ENCODE results near the gene SENP1. TPM values are rescaled to one million over a fixed set of nuclear protein-coding genes. Genes with fewer than 3 reads are reported as not detected.

The SENP1 gene
- polyA plus RNA-seq, 1 donor from 2014 or later: 14.0 TPM

- Histone ChIP-seq H3K27ac (ENCODE audit: low read length) (no peak overlapping the region), H2AFZ (ENCODE audit: low read depth, low read length) (no peak overlapping the region), H3K4me2 (ENCODE audit: low read length) (no peak overlapping the region), H3K79me2 (replicated peaks; ENCODE audit: insufficient read depth, low read length) (no peaks in the 10 kb centered on the region), H3F3A (ENCODE audit: insufficient read depth, low read length, poor library complexity, severe bottlenecking) (no peaks in the 10 kb centered on the region), H3K4me3 (ENCODE audit: low read length) (no peak overlapping the region), H3K9ac (ENCODE audit: low read length) (no peak overlapping the region), H3K9me3 (ENCODE audit: low read length) (no peaks in the 10 kb centered on the region), H3K9me2 (ENCODE audit: insufficient read depth, low read length) (no peaks in the 10 kb centered on the region), H4K20me1 (ENCODE audit: insufficient read depth) (no peaks in the 10 kb centered on the region), H3K27me3 (ENCODE audit: insufficient read depth, low read depth, low read length) (no peaks in the 10 kb centered on the region), H3K36me3 (ENCODE audit: insufficient read depth, low read length) (no peaks in the 10 kb centered on the region)
- TF ChIP-seq CTCF (IDR thresholded peaks at IDR 0.05; ENCODE audit: poor library complexity, severe bottlenecking) (no peak), EP300 (conservative IDR thresholded peaks at IDR 0.05; ENCODE audit: poor library complexity, severe bottlenecking) (no peak), REST (IDR thresholded peaks at IDR 0.05; ENCODE audit: borderline replicate concordance) (no peak), MXI1 (conservative IDR thresholded peaks at IDR 0.05; ENCODE audit: poor library complexity, severe bottlenecking) (no peak), EZH2 (IDR thresholded peaks at IDR 0.05; ENCODE audit: borderline replicate concordance, insufficient read depth, low read length, poor library complexity, severe bottlenecking) (no peak), TAF1 (IDR thresholded peaks at IDR 0.05; ENCODE audit: low read depth) (no peak), POLR2AphosphoS5 (IDR thresholded peaks at IDR 0.05) (no peak), RAD21 (conservative IDR thresholded peaks at IDR 0.05) (no peak), SMC3 (conservative IDR thresholded peaks at IDR 0.05; ENCODE audit: poor library complexity) (no peak)
These were observed 19.6 kb downstream of the SENP1 start for GRCh38 chr12:48086327-48086726.

GRCh38 chr12:48084841-48085460 lies 20.9 kb downstream of the SENP1 start:
- H3K9ac ChIP-seq (ENCODE audit: low read length): no peak overlapping the region
- H3K79me2 ChIP-seq (replicated peaks; ENCODE audit: insufficient read depth, low read length): no peaks in the 10 kb centered on the region
- no peak overlapping the region for H3K27ac ChIP-seq (ENCODE audit: low read length)
- no peaks in the 10 kb centered on the region for H3K9me2 ChIP-seq (ENCODE audit: insufficient read depth, low read length)
- TF ChIP-seq EZH2 (IDR thresholded peaks at IDR 0.05; ENCODE audit: borderline replicate concordance, insufficient read depth, low read length, poor library complexity, severe bottlenecking): no peak
- TF ChIP-seq REST (IDR thresholded peaks at IDR 0.05; ENCODE audit: borderline replicate concordance): no peak
- TF ChIP-seq CTCF (IDR thresholded peaks at IDR 0.05; ENCODE audit: poor library complexity, severe bottlenecking): no peak
- no peak for TF ChIP-seq MXI1 (conservative IDR thresholded peaks at IDR 0.05; ENCODE audit: poor library complexity, severe bottlenecking)
- TF ChIP-seq SMC3 (conservative IDR thresholded peaks at IDR 0.05; ENCODE audit: poor library complexity): no peak
- TF ChIP-seq EP300 (conservative IDR thresholded peaks at IDR 0.05; ENCODE audit: poor library complexity, severe bottlenecking): no peak
- TF ChIP-seq RAD21 (conservative IDR thresholded peaks at IDR 0.05): no peak
- no peak for TF ChIP-seq POLR2AphosphoS5 (IDR thresholded peaks at IDR 0.05)
- no peak for TF ChIP-seq TAF1 (IDR thresholded peaks at IDR 0.05; ENCODE audit: low read depth)
- no peaks in the 10 kb centered on the region for H3K9me3 ChIP-seq (ENCODE audit: low read length)
- no peak overlapping the region for H3K4me2 ChIP-seq (ENCODE audit: low read length)
- no peak overlapping the region for H2AFZ ChIP-seq (ENCODE audit: low read depth, low read length)
- H3K27me3 ChIP-seq (ENCODE audit: insufficient read depth, low read depth, low read length): no peaks in the 10 kb centered on the region
- H3F3A ChIP-seq (ENCODE audit: insufficient read depth, low read length, poor library complexity, severe bottlenecking): no peaks in the 10 kb centered on the region
- no peak overlapping the region for H3K4me3 ChIP-seq (ENCODE audit: low read length)
- no peaks in the 10 kb centered on the region for H4K20me1 ChIP-seq (ENCODE audit: insufficient read depth)
- no peaks in the 10 kb centered on the region for H3K36me3 ChIP-seq (ENCODE audit: insufficient read depth, low read length)
